ENCODE data around the gene USP10. TPM values are rescaled to one million over a fixed set of nuclear protein-coding genes. Genes with fewer than 3 reads are reported as not detected.

Gene USP10
- total and polyA plus RNA-seq, 2 donors (not counting 3 experiments of a cell fraction or from before 2014, with no cell fraction given): 84.0 to 115 TPM

DNA sequence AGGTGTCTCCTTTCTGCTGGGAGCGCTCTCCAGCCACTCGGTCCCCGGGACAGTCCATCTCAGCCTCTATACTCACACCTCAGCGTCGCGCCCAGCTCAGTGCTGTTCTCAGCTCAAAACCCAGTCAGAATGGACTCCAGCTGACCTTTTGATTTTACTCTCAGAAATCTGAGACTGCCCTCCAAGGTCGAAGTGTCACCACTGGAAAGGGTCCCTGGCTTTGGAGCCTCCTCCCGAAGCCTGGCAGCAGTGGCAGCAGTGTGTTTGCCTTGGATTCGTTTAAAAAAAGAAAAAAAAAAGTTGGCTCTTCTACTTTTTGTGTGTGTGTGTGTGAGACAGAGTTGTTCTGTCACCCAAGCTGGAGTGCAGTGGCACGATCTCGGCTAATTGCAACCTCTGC, 41.1 kb upstream of the USP10 start:
- Histone ChIP-seq H3K4me3 (replicated peaks in 1 of 3; ENCODE audit: insufficient read depth in 1 of 3, low read depth in 1 of 3, low read length in 3 of 3) (no peak overlapping the region), H3K27me3 (ENCODE audit: control insufficient read depth in 2 of 2, insufficient read depth in 2 of 2, low read length in 2 of 2) (no peaks in the 10 kb centered on the region), H3K9ac (replicated peaks; ENCODE audit: extremely low read depth, insufficient read depth, low read length) (no peak overlapping the region), H3K4me1 (ENCODE audit: control insufficient read depth, extremely low read depth, insufficient read depth, low read length) (peaks cover 6% of the 10 kb centered on the region), H3K9me1 (replicated peaks; ENCODE audit: control insufficient read depth, extremely low read depth, insufficient read depth, low read length) (no peaks in the 10 kb centered on the region), H3K36me3 (ENCODE audit: control insufficient read depth in 2 of 2, extremely low read depth in 1 of 2, insufficient read depth in 2 of 2, low read length in 2 of 2) (peaks cover 7 to 46% of the 10 kb centered on the region in 2 experiments), H4K20me1 (replicated peaks; ENCODE audit: control insufficient read depth, extremely low read depth, insufficient read depth, low read length) (no peaks in the 10 kb centered on the region), H3K9me3 (replicated peaks; ENCODE audit: control insufficient read depth, insufficient read depth, low read length) (no peaks in the 10 kb centered on the region), H3K4me2 (ENCODE audit: insufficient read depth, low read length) (no peak overlapping the region), H2AFZ (ENCODE audit: low read depth, low read length) (no peak overlapping the region), H3K79me2 (ENCODE audit: control insufficient read depth, insufficient read depth, low read length) (no peaks in the 10 kb centered on the region), H3K27ac (ENCODE audit: insufficient read depth, low read depth, low read length) (no peak overlapping the region)
- no TSS peak for BruUV-seq (replicated peaks)
- TF ChIP-seq, protein P1, sequence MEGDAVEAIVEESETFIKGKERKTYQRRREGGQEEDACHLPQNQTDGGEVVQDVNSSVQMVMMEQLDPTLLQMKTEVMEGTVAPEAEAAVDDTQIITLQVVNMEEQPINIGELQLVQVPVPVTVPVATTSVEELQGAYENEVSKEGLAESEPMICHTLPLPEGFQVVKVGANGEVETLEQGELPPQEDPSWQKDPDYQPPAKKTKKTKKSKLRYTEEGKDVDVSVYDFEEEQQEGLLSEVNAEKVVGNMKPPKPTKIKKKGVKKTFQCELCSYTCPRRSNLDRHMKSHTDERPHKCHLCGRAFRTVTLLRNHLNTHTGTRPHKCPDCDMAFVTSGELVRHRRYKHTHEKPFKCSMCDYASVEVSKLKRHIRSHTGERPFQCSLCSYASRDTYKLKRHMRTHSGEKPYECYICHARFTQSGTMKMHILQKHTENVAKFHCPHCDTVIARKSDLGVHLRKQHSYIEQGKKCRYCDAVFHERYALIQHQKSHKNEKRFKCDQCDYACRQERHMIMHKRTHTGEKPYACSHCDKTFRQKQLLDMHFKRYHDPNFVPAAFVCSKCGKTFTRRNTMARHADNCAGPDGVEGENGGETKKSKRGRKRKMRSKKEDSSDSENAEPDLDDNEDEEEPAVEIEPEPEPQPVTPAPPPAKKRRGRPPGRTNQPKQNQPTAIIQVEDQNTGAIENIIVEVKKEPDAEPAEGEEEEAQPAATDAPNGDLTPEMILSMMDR (IDR thresholded peaks at IDR 0.05; ENCODE audit: extremely low read depth in 1 of 2, insufficient read depth in 1 of 2, low read depth in 1 of 2, low read length in 2 of 2): no peak
- TF ChIP-seq, protein P2, sequence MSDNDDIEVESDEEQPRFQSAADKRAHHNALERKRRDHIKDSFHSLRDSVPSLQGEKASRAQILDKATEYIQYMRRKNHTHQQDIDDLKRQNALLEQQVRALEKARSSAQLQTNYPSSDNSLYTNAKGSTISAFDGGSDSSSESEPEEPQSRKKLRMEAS (IDR thresholded peaks at IDR 0.05; ENCODE audit: insufficient read depth, insufficient read length): no peak
- TF ChIP-seq POLR2A (IDR thresholded peaks at IDR 0.05; ENCODE audit: low read depth, low read length) (no peak), GATA2 (IDR thresholded peaks at IDR 0.05; ENCODE audit: insufficient read depth, insufficient read length, low read depth, low read length) (no peak), MYC (IDR thresholded peaks at IDR 0.05; ENCODE audit: low read depth, low read length) (no peak), JUN (IDR thresholded peaks at IDR 0.05; ENCODE audit: borderline replicate concordance, insufficient read depth, insufficient read length, low read depth) (no peak), POLR2AphosphoS5 (IDR thresholded peaks at IDR 0.05; ENCODE audit: insufficient read depth, low read depth, low read length) (no peak), FOS (IDR thresholded peaks at IDR 0.05; ENCODE audit: borderline replicate concordance, insufficient read depth, low read length) (no peak), EZH2 (IDR thresholded peaks at IDR 0.05; ENCODE audit: borderline replicate concordance, low read depth, low read length, severe bottlenecking) (no peak)
- FAIRE-seq: no peak
- no peak for DNase-seq (ENCODE audit: low read depth, low spot score)
- intact Hi-C loops (cut with micrococcal nuclease): no loop called here
- dilution Hi-C loops (cut with MboI; ENCODE audit: extremely low pct_ligation_motif_present, low sequenced_read_pairs): no loop called here
- ChIA-PET CTCF (interaction anchor here (0.7 to 6.9 kb wide), 3 partner anchors 10 to 68 kb away, joined by 3 to 66 read pairs (median 3); partner anchors contain the start of gene KLHL36), POLR2A (no interaction called here)

Data from endothelial cell of umbilical vein (primary cell).